ENCODE measurements around the gene RPS19.

- no peak for TF ChIP-seq ZFX (IDR thresholded peaks at IDR 0.05)
- TF ChIP-seq, protein P1, sequence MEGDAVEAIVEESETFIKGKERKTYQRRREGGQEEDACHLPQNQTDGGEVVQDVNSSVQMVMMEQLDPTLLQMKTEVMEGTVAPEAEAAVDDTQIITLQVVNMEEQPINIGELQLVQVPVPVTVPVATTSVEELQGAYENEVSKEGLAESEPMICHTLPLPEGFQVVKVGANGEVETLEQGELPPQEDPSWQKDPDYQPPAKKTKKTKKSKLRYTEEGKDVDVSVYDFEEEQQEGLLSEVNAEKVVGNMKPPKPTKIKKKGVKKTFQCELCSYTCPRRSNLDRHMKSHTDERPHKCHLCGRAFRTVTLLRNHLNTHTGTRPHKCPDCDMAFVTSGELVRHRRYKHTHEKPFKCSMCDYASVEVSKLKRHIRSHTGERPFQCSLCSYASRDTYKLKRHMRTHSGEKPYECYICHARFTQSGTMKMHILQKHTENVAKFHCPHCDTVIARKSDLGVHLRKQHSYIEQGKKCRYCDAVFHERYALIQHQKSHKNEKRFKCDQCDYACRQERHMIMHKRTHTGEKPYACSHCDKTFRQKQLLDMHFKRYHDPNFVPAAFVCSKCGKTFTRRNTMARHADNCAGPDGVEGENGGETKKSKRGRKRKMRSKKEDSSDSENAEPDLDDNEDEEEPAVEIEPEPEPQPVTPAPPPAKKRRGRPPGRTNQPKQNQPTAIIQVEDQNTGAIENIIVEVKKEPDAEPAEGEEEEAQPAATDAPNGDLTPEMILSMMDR (conservative IDR thresholded peaks at IDR 0.05), result no peak
Measured at GRCh38 chr19:41845001-41845050, 15.2 kb upstream of the RPS19 start, which contains the start of gene DMRTC2.

Data from C4-2B (cell line).